GM18858 (cell line): ENCODE results near the gene MRPL32.
A peak's percentile ranks its signal among the peaks of the same experiment; 100 is the strongest.
"Not testable (repeated sequence)": the region's sequence is repeated elsewhere in the genome, so short reads cannot be mapped to it uniquely, and the experiment has no call there.

Source experiments
- ATAC-seq: cut with Tn5 transposase; IDR thresholded peaks from one replicate; pipeline ENCODE4 v1.9.1; 2021; ENCODE audit not compliant: unreplicated experiment

MRPL32 gene

GRCh38 chr7:42931834-42932651, at the start of gene MRPL32, which contains the start of gene PSMA2:
Gene MRPL32, plus strand, starts transcription at chr7:42932376. Its CDS starts 11 bp downstream, at chr7:42932387.
Gene PSMA2, minus strand, starts transcription at chr7:42932174. Its CDS starts 16 bp downstream, at chr7:42932158.
- ATAC-seq: peak; percentile 98

GRCh38 chr7:42883950-42884349, 48.2 kb upstream of the MRPL32 start:
- ATAC-seq: peak; percentile 52

GRCh38 chr7:42885183-42885582, 47.0 kb upstream of the MRPL32 start:
- not testable (repeated sequence) for ATAC-seq

GRCh38 chr7:42886129-42886528, 46.0 kb upstream of the MRPL32 start:
- no peak for ATAC-seq

- no peak for ATAC-seq
These were observed 45.2 kb upstream of the MRPL32 start for GRCh38 chr7:42886893-42887505.

GRCh38 chr7:42893346-42894240, 38.6 kb upstream of the MRPL32 start:
- ATAC-seq: no peak

- no peak for ATAC-seq
These were observed 31.3 kb upstream of the MRPL32 start for GRCh38 chr7:42900842-42901241.

- no peak for ATAC-seq
These were observed 29.8 kb upstream of the MRPL32 start for GRCh38 chr7:42902331-42902730.

GRCh38 chr7:42906181-42906580, 26.0 kb upstream of the MRPL32 start:
- ATAC-seq: no peak

- no peak for ATAC-seq
These were observed 24.9 kb upstream of the MRPL32 start for GRCh38 chr7:42907316-42907715.

GRCh38 chr7:42910306-42910705, 21.9 kb upstream of the MRPL32 start:
- ATAC-seq: no peak

GRCh38 chr7:42911454-42912447, 20.4 kb upstream of the MRPL32 start, which contains the start of gene C7orf25:
Gene C7orf25, minus strand, starts transcription at chr7:42912070. Its CDS starts 1,170 bp downstream, at chr7:42910900.
- peak; percentile 80 for ATAC-seq

- ATAC-seq: no peak
These were observed 18.6 kb upstream of the MRPL32 start for GRCh38 chr7:42913591-42913990.

GRCh38 chr7:42914009-42914408, 18.2 kb upstream of the MRPL32 start:
- no peak for ATAC-seq

- no peak for ATAC-seq
These were observed 17.6 kb upstream of the MRPL32 start for GRCh38 chr7:42914421-42915045.

GRCh38 chr7:42915356-42915755, 16.8 kb upstream of the MRPL32 start:
- no peak for ATAC-seq

GRCh38 chr7:42922017-42922753, 10.0 kb upstream of the MRPL32 start:
- ATAC-seq: no peak

GRCh38 chr7:42924223-42924838, 7.8 kb upstream of the MRPL32 start:
- no peak for ATAC-seq
